AG04450 (cell line): Measurements from ENCODE around the gene RBBP4. TPM values are rescaled to one million over a fixed set of nuclear protein-coding genes. Genes with fewer than 3 reads are reported as not detected.
"Not testable (repeated sequence)": the region's sequence is repeated elsewhere in the genome, so short reads cannot be mapped to it uniquely, and the experiment has no call there.

Source experiments
- CTCF ChIA-PET: fragments of 300-600, 350-600 bp; formaldehyde crosslinking; extraction: SDS; loops from one replicate; lab custom pipeline; 2022; ENCODE audit warnings: antibody characterized with exemption, inconsistent platforms; lab: Charles Lee
- POLR2A ChIA-PET: fragments of 350-600 bp; formaldehyde crosslinking; extraction: SDS; loops from one replicate; lab custom pipeline; 2021; ENCODE audit warnings: antibody characterized with exemption, inconsistent platforms; lab: Yijun Ruan, JAX
- DNase-seq: peaks from one replicate; pipeline ENCODE4 v3.0.0-alpha.2; 2011; ENCODE audit warnings: low read depth, low spot score
- H3K27ac ChIP-seq: one replicate; pipeline ENCODE4 v1.5.1; 2012; ENCODE audit warnings: low read depth, low read length, control low read depth
- H3K27me3 ChIP-seq: one replicate; pipeline ENCODE4 v1.6.0; 2012; ENCODE audit warnings: low read length; ENCODE audit not compliant: control insufficient read depth, insufficient read depth
- H3K4me3 ChIP-seq: 2 replicates; pipeline ENCODE4 v1.5.1; 2011; ENCODE audit warnings: mild to moderate bottlenecking, low read depth, low read length, control low read depth
- H3K9me3 ChIP-seq: 2 replicates; pipeline ENCODE4 v1.5.1; 2012; ENCODE audit warnings: low read length; ENCODE audit not compliant: control insufficient read depth, insufficient read depth
- CTCF ChIP-seq: IDR thresholded peaks from 2 replicates; pipeline ENCODE4 v1.5.1; 2011; ENCODE audit warnings: low read depth, low read length, control low read depth, inconsistent platforms
- polyA plus RNA-seq: library from polyadenylated mRNA; depleted of rRNA; stranded (reverse); fragments of >200 nt; gene quantifications from 2 replicates; pipeline ENCODE4 v1.2.3, GENCODE V29; 2011

Gene RBBP4
- polyA plus RNA-seq, 1 experiment: 154 TPM

GRCh38 chr1:32622205-32622604 is 28.8 kb upstream of the RBBP4 start:
- ChIA-PET POLR2A (no interaction called here), CTCF (interaction anchor here (0.6 to 1.1 kb wide), 2 partner anchors 102 to 221 kb away, joined by 3 to 4 read pairs; no protein-coding TSS in a partner anchor)
- no peak for DNase-seq
- no peaks in the 10 kb centered on the region for H3K9me3 ChIP-seq
- no peak for TF ChIP-seq CTCF
- H3K27ac ChIP-seq: no peak overlapping the region
- H3K4me3 ChIP-seq: no peak overlapping the region
- no peaks in the 10 kb centered on the region for H3K27me3 ChIP-seq

GRCh38 chr1:32622806-32623681 is 28.0 kb upstream of the RBBP4 start:
- Histone ChIP-seq H3K27ac (no peak overlapping the region), H3K27me3 (no peaks in the 10 kb centered on the region), H3K9me3 (no peaks in the 10 kb centered on the region), H3K4me3 (no peak overlapping the region)
- DNase-seq: no peak
- TF ChIP-seq CTCF: no peak
- ChIA-PET CTCF (interaction anchor here (0.6 to 1.1 kb wide), 2 partner anchors 102 to 222 kb away, joined by 3 to 4 read pairs; no protein-coding TSS in a partner anchor), POLR2A (no interaction called here)

- TF ChIP-seq CTCF: no peak
- POLR2A ChIA-PET: no interaction called here
- H3K4me3 ChIP-seq: no peak overlapping the region
- no peaks in the 10 kb centered on the region for H3K9me3 ChIP-seq
- DNase-seq: no peak
- H3K27me3 ChIP-seq: no peaks in the 10 kb centered on the region
- CTCF ChIA-PET: no interaction called here
- H3K27ac ChIP-seq: no peak overlapping the region
Observed at GRCh38 chr1:32623775-32624174, 27.2 kb upstream of the RBBP4 start.

- TF ChIP-seq CTCF: no peak
- no peaks in the 10 kb centered on the region for H3K9me3 ChIP-seq
- no peak for DNase-seq
- no peak overlapping the region for H3K27ac ChIP-seq
- H3K27me3 ChIP-seq: no peaks in the 10 kb centered on the region
- ChIA-PET POLR2A (no interaction called here), CTCF (no interaction called here)
- H3K4me3 ChIP-seq: no peak overlapping the region
Observed at GRCh38 chr1:32626176-32626575, 24.8 kb upstream of the RBBP4 start.

- H3K27me3 ChIP-seq: no peaks in the 10 kb centered on the region
- no peak overlapping the region for H3K27ac ChIP-seq
- H3K9me3 ChIP-seq: no peaks in the 10 kb centered on the region
- H3K4me3 ChIP-seq: no peak overlapping the region
- ChIA-PET POLR2A (interaction anchor here (0.6 kb wide), 1 partner anchor 25 kb away, joined by 5 read pairs; no protein-coding TSS in a partner anchor), CTCF (interaction anchor here (0.6 kb wide), 1 partner anchor 460 kb away, joined by 5 read pairs; no protein-coding TSS in a partner anchor)
- no peak for DNase-seq
- TF ChIP-seq CTCF: no peak
Observed at GRCh38 chr1:32627596-32628162, 23.3 kb upstream of the RBBP4 start.

GRCh38 chr1:32630173-32630572 is 20.8 kb upstream of the RBBP4 start:
- POLR2A ChIA-PET, H3K4me3 ChIP-seq, H3K27me3 ChIP-seq, H3K9me3 ChIP-seq, DNase-seq, H3K27ac ChIP-seq, CTCF ChIA-PET: not testable (repeated sequence)
